Thoracic aorta (tissue), 2 donors: ENCODE results near the gene KEAP1. TPM values are rescaled to one million over a fixed set of nuclear protein-coding genes. Genes with fewer than 3 reads are reported as not detected.

Experiments used
- ATAC-seq: fragments of 150-250 bp; one replicate; pipeline ENCODE4 v1.8.0; 2017; ENCODE audit warnings: low read depth; ENCODE audit not compliant: insufficient number of reproducible peaks, low FRiP score
- DNase-seq: peaks from one replicate; pipeline ENCODE4 v3.0.0-alpha.2; 2020; ENCODE audit warnings: low spot score
- H3K27ac ChIP-seq, 2 donors: fragments of 200-600 bp; sonication (generic); 1 replicate in 1 of 2; 2 replicates in 1 of 2; pipeline ENCODE4 v1.5.1; 2016; ENCODE audit warnings: mild to moderate bottlenecking in 2 of 2, moderate library complexity in 2 of 2
- H3K27me3 ChIP-seq: fragments of 200-600 bp; sonication (generic); replicated peaks from 2 replicates; pipeline ENCODE4 v1.6.0; 2016; ENCODE audit warnings: mild to moderate bottlenecking; ENCODE audit not compliant: insufficient read depth
- H3K36me3 ChIP-seq: fragments of 200-600 bp; sonication (generic); one replicate; pipeline ENCODE4 v1.5.1; 2016
- H3K4me1 ChIP-seq, 2 donors: fragments of 200-600 bp; sonication (generic); 1 replicate in 1 of 2; 2 replicates in 1 of 2; pipeline versions ENCODE4 v1.5.1 to v1.6.0; 2016; ENCODE audit warnings: low read depth in 2 of 2, mild to moderate bottlenecking in 1 of 2; ENCODE audit not compliant: control insufficient read depth in 1 of 2
- H3K4me3 ChIP-seq: fragments of 200-600 bp; sonication (generic); 2 replicates; pipeline ENCODE4 v1.5.1; 2016; ENCODE audit warnings: mild to moderate bottlenecking
- H3K9me3 ChIP-seq: fragments of 200-600 bp; sonication (generic); 2 replicates; pipeline ENCODE4 v1.5.1; 2016
- CTCF ChIP-seq: fragments of 200-600 bp; sonication (generic); IDR thresholded peaks from one replicate; pipeline ENCODE4 v1.5.1; 2019; ENCODE audit warnings: antibody characterized with exemption
- total RNA-seq, 2 donors: library from RNA; depleted of rRNA; stranded (reverse); fragments of >200 nt; gene quantifications; one replicate each; pipeline versions ENCODE4 v1.1.0 to v1.2.3, GENCODE V29; 2016

KEAP1 gene
- total RNA-seq, 2 donors from 2014 or later = 42.0 to 57.3 TPM

- peak; percentile 41 for ATAC-seq
- DNase-seq = peak; percentile 25
- TF ChIP-seq CTCF = peak; percentile 83
- no peaks in the 10 kb centered on the region for H3K27me3 ChIP-seq
- no peaks in the 10 kb centered on the region for H3K9me3 ChIP-seq
- peaks cover 8 to 12% of the 10 kb centered on the region in 2 donors for H3K4me1 ChIP-seq
- H3K4me3 ChIP-seq = peak overlapping the region; percentile 56
- H3K36me3 ChIP-seq = no peaks in the 10 kb centered on the region
- H3K27ac ChIP-seq = no peak overlapping the region
Observed at GRCh38 chr19:10505583-10506229, 2.5 kb upstream of the KEAP1 start.

GRCh38 chr19:10502524-10503001 lies 593 bp downstream of the KEAP1 start:
- H3K4me1 ChIP-seq = peaks cover 20 to 41% of the 10 kb centered on the region in 2 donors
- H3K4me3 ChIP-seq = peak overlapping the region; percentile 96
- ATAC-seq = peak; percentile 79
- no peaks in the 10 kb centered on the region for H3K9me3 ChIP-seq
- no peak for TF ChIP-seq CTCF
- H3K36me3 ChIP-seq = peaks cover 8% of the 10 kb centered on the region
- H3K27ac ChIP-seq = peak overlapping the region; percentile 99
- H3K27me3 ChIP-seq = no peaks in the 10 kb centered on the region
- DNase-seq = peak; percentile 83

- peak; percentile 25 for ATAC-seq
- H3K9me3 ChIP-seq = no peaks in the 10 kb centered on the region
- H3K27me3 ChIP-seq = no peaks in the 10 kb centered on the region
- peak overlapping the region; percentile 96 for H3K4me3 ChIP-seq
- peak overlapping the region; percentile 99 for H3K27ac ChIP-seq
- no peak for TF ChIP-seq CTCF
- peak; percentile 37 for DNase-seq
- H3K36me3 ChIP-seq = peaks cover 12% of the 10 kb centered on the region
- H3K4me1 ChIP-seq = peaks cover 20 to 41% of the 10 kb centered on the region in 2 donors
Observed at GRCh38 chr19:10501971-10502523, 1.1 kb downstream of the KEAP1 start.

GRCh38 chr19:10500247-10500592 lies 2.9 kb downstream of the KEAP1 start:
- Histone ChIP-seq H3K27me3 (no peaks in the 10 kb centered on the region), H3K4me3 (no peak overlapping the region), H3K9me3 (no peaks in the 10 kb centered on the region), H3K4me1 (peaks cover 20 to 41% of the 10 kb centered on the region in 2 donors), H3K27ac (no peak overlapping the region), H3K36me3 (peaks cover 15% of the 10 kb centered on the region)
- no peak for TF ChIP-seq CTCF
- DNase-seq = no peak
- ATAC-seq = no peak

GRCh38 chr19:10499550-10500246 lies 3.5 kb downstream of the KEAP1 start:
- no peaks in the 10 kb centered on the region for H3K9me3 ChIP-seq
- H3K36me3 ChIP-seq = peaks cover 20% of the 10 kb centered on the region
- no peak overlapping the region for H3K4me3 ChIP-seq
- no peak for DNase-seq
- no peaks in the 10 kb centered on the region for H3K27me3 ChIP-seq
- TF ChIP-seq CTCF = no peak
- H3K27ac ChIP-seq = no peak overlapping the region
- no peak for ATAC-seq
- peaks cover 20 to 41% of the 10 kb centered on the region in 2 donors for H3K4me1 ChIP-seq
